Activated CD8-positive, alpha-beta memory T cell treated with anti-CD3 and anti-CD28 coated beads, Interleukin-2, amount 50 U/mL, for 1 hour (primary cell): ENCODE measurements around the gene LRRC46.

Source experiments
- DNase-seq: peaks from one replicate; pipeline ENCODE4 v3.0.0-alpha.2; 2020; ENCODE audit errors: extremely low read depth

LRRC46 gene

DNA sequence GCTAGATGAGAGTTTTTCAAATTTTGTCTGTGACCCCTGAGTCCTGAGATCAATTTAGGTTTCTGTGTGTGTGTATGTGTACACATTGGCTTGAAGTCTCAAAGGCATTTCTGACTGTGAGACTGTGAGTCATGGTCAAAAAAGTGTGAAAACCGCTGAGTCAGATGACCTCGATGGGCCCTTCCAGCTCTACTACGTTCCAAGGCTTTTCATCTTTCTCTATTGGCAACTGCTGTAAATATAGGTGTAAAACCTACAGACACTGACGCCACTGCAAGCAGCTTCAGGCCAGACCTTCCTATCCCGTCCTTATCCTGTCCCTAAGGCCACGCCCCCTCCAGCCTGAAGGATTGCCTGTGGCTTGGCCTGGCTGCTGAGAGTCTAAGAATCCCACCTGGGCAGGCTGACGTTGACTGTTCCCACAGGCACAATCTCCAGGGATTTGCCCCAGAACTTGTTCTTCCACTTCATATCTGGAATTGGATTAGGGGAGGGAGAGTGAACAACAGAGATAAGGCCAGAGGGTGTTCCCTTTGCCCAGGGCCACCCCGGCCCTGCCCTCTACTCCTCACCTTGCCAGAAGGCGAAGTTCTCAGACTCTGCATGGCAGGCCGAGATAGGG, 21.2 kb upstream of the LRRC46 start:
- DNase-seq = no peak

DNA sequence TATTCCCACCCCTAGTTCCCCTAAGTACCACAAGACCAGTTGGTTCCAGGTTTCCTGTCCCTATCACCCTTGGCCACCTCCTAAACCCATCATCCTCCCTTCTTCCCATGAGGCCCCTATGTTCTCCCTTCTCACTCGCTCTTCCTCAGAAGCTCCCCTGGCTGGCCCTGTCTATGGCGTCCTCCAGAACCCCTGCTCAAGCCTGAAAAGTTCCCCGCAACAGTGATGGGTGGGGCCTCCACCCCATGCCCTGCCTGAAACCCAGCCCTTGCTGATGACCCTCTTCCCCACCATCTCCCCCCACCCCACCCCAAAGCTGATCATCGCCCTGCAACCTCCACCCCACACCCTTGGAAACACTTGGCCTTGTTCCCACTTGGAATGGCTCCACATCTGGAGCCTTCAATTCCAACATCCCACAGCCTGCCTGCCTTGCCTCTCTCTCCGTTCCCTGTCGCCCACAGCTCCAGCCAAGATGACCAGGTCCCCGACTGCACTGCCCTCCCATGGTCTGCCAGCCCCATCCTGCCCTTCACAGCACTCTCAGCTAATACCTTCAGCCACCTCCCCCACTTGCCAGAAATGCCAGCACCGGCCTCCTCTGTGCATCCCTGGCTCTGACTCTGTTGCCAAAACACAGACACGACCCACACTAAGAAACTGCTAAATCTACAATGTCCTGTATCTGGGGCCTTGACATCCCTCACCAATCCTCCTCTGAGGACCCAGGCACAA, 20.4 kb upstream of the LRRC46 start:
- no peak for DNase-seq

DNA sequence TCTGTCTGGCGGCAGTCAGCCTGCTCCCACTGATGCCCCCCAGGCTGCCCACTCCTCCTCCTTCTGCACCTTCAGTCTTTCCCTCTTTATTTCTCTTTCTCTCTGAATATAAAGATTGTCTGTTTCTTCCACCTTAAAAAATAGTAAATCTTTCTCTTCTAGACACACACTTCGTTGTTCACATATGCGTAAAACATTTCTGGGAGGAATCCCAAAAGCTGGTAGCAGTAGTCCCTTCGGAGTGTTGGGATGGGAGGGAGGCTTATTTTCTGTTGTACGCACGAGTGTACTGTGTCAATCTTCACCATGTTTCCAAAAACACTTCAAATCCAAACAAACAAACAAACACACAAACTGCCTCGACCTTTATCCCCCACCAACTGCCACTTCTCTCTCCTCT, 19.8 kb upstream of the LRRC46 start:
- no peak for DNase-seq

GRCh38 chr17:47812146-47812920, 19.1 kb upstream of the LRRC46 start:
- DNase-seq = no peak

DNA sequence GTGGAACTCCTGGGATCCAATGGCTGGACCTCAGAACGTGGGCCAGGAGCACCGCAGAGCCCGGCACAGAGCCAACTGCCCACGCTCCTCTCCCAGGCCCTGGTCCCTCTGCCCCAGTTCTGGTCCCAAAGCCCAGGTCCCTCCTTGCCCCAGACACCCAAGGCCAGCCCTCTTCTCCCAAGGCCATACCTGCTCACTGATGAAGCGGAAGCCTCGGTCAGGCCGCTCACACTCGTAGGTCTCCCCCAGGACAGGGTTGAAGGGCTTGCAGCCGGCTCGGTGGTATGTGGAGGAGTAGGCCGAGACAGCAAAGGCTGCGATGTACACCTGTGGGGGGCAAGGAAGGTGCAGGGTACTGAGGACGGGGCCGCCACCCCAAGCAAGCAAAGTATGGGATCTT, 18.4 kb upstream of the LRRC46 start:
- DNase-seq = no peak

GRCh38 chr17:47813512-47814031, 17.9 kb upstream of the LRRC46 start:
- DNase-seq = no peak

- no peak for DNase-seq
Measured at GRCh38 chr17:47815106-47815918, 16.2 kb upstream of the LRRC46 start.

- DNase-seq = no peak
Measured at GRCh38 chr17:47816111-47816735, 15.2 kb upstream of the LRRC46 start.

DNA sequence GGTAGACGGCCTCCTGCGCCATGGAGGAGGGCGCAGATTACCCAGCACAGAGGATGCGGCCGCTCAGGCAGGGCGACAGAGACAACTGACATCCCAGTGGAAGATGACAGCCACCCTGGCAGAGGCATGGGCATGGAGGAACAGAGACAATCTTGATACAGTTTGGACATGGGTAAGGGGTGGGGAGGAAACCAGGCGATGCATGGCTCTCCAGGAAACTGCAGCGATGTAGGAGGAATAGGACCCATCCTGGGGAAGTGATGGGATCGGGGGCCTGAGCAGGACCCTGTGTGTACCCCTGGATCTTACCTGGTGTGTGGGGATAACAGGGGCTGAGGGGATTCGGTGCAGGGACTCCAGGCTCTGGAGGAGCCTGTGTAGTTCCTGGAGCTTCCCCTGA, 14.5 kb upstream of the LRRC46 start:
- DNase-seq = no peak

GRCh38 chr17:47818002-47818695, 13.3 kb upstream of the LRRC46 start:
- DNase-seq = no peak

- DNase-seq = no peak
Measured at GRCh38 chr17:47819475-47819874, 12.0 kb upstream of the LRRC46 start.

DNA sequence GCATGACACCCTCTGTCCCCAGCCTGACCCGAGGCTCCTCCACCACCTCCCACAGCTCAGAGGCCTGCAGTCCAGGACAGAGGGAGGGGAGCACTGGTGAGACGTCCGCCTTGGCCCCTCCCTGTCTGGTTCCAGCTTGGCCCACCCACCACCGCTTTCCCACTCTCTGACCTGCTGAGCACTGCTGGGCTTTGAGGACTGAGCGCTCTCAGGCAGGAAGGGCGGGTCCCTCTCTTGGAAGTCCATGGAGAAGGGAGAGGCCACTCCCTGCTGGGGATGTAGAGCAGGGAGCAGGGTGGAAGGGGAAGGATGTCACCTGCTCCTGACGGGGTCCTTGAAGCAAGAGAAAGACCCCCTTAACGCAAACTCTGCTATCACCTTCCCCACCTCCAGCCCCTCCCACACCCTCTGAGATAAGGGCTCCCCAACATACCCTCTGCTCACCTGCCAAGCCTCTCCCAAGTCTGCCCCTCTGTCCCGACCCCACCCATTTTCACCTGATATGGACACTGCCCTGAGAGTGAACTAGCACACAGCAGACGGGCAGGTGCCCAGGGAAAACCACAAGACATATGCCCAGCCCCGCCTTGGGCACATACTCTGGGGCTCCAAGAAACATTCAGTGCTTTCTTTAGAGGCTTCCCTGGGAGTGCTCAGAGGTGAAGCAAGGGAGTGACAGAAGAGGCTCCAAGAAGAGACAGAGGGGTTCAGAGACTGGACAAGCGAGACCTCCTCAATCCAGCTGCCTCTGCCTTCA, 11.3 kb upstream of the LRRC46 start:
- DNase-seq = no peak

DNA sequence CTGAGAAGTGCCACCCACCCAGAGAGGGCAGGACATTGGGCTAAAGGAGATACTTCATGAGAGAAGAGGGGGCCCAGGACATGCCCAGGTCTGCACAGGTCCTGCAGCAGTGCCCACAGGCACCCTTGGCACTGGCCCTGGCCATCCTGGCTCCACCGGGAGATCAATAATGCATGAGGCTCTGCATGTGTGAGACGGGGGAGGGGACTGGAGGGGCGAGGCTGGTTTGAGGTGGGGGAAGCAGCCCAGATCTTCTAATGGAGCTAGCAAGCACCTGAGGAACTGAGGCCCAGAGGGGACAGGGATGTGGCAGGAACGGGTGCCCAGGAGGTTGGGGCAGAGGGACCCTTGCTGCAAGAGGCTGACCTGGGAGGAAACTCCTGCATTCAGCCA, 10.4 kb upstream of the LRRC46 start:
- no peak for DNase-seq

GRCh38 chr17:47821424-47822391, 9.8 kb upstream of the LRRC46 start, which contains the start of gene OSBPL7:
TSS of gene OSBPL7 (minus strand) at chr17:47821794. CDS start at chr17:47820278, 1,516 bp downstream.
- DNase-seq = peak; percentile 59

DNA sequence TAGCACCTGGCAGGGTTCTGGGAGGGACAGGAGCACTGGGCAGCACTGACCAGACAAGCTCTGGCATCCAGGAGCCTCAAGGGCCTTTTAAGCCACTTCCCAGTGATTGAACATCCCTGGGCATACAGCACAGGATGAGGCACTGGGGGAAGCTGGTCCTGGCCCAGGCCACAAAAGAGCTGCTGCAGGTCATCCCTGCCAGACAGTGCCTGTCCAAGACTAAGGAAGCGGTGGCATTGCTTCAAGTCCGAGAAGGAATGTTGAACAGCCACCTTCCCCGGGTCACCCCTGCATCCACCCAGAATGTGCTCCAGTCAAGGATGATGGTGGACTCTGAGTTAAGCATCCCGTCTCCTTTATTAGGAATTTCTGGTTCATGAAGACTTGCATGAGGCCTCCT, 8.7 kb upstream of the LRRC46 start:
- DNase-seq = no peak

GRCh38 chr17:47823519-47823918, 8.0 kb upstream of the LRRC46 start:
- DNase-seq = no peak

- peak; percentile 38 for DNase-seq
Measured at GRCh38 chr17:47829870-47830269, 1.6 kb upstream of the LRRC46 start.

DNA sequence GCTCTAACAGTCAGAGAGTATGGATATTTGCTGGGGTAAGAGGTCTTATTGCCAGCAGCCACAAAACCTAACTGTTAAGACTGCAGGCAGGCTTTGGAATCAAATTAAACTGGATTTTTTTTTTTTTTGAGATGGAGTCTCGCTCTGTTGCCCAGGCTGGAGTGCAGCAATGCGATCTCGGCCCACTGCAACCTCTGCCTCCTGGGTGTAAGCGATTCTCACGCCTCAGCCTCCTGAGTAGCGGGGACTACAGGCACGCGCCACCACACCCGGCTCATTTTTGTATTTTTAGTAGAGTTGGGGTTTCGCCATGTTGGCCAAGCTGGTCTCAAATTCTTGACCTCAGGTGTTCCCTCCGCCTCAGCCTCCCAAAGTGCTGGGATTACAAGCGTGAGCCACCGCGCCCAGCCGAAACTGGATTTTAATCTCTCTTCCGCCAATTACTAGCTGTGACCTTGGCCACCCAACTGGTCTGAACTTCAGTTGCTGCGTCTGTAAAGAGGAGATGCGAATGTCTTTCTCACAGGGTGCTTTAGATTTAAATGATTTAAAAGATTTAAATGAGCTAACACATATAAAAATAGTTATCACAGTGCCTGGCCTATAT, 971 bp upstream of the LRRC46 start:
- DNase-seq = no peak
